Esophagus muscularis mucosa (tissue), 4 donors: ENCODE measurements around the gene CTSW. TPM values are rescaled to one million over a fixed set of nuclear protein-coding genes. Genes with fewer than 3 reads are reported as not detected.

Experiments
- DNase-seq: peaks from one replicate; pipeline ENCODE4 v3.0.0-alpha.2; 2017; ENCODE audit errors: extremely low spot score
- H3K27ac ChIP-seq, 4 donors: fragments of 200-600 bp; sonication (generic); replicated peaks in 1 of 4; 1 replicate in 3 of 4; 2 replicates in 1 of 4; pipeline ENCODE4 v1.5.1; 2016 to 2019; ENCODE audit warnings: mild to moderate bottlenecking in 1 of 4
- H3K27me3 ChIP-seq, 4 donors: fragments of 200-600 bp; sonication (generic); one replicate each; pipeline versions ENCODE4 v1.5.1 to v1.6.0; 2016 to 2019
- H3K36me3 ChIP-seq, 4 donors: fragments of 200-600 bp; sonication (generic); one replicate each; pipeline ENCODE4 v1.5.1; 2016 to 2019
- H3K4me1 ChIP-seq, 4 donors: fragments of 200-600 bp; sonication (generic); one replicate each; pipeline ENCODE4 v1.5.1; 2016 to 2019
- H3K4me3 ChIP-seq, 4 donors: fragments of 200-600 bp; sonication (generic); 1 replicate in 2 of 4; 2 replicates in 2 of 4; pipeline ENCODE4 v1.5.1; 2016 to 2019; ENCODE audit warnings: mild to moderate bottlenecking in 4 of 4, moderate library complexity in 1 of 4
- H3K9me3 ChIP-seq, 4 donors: fragments of 200-600 bp; sonication (generic); 1 replicate in 3 of 4; 2 replicates in 1 of 4; pipeline ENCODE4 v1.5.1; 2016 to 2019
- CTCF ChIP-seq, 3 experiments: fragments of 200-600 bp in 2 of 3; fragments of 450-650 bp in 1 of 3; sonication (generic) in 2 of 3; IDR thresholded peaks; one replicate each; pipeline ENCODE4 v1.5.1; 2017 to 2019; ENCODE audit warnings: antibody characterized with exemption in 3 of 3, mild to moderate bottlenecking in 2 of 3, moderate library complexity in 1 of 3
- EP300 ChIP-seq: sonication (generic); formaldehyde crosslinking; IDR thresholded peaks from one replicate; pipeline ENCODE4 v1.6.1; 2017; ENCODE audit warnings: antibody characterized with exemption
- POLR2A ChIP-seq: fragments of 450-650 bp; IDR thresholded peaks from one replicate; pipeline ENCODE4 v1.6.1; 2017; ENCODE audit warnings: antibody characterized with exemption, moderate library complexity, mild to moderate bottlenecking, low read depth
- POLR2AphosphoS5 ChIP-seq, 2 donors: sonication (generic); formaldehyde crosslinking; IDR thresholded peaks; one replicate each; pipeline ENCODE4 v1.6.1; 2017; ENCODE audit warnings: antibody characterized with exemption in 2 of 2
- WGBS: methylation state at CpG from one replicate; pipeline ENCODE4 v1.1.5; 2018; 5-methylcytosine and 5-hydroxymethylcytosine counted together
- intact Hi-C: fragments of 100-400 bp; cut with DNase I; formaldehyde crosslinking; loops from one replicate; pipeline ENCODE4 v1.15.1; 2023
- total RNA-seq, 4 donors: library from RNA; depleted of rRNA; stranded (reverse); fragments of >200 nt; gene quantifications; one replicate each; pipeline versions ENCODE4 v1.1.0 to v1.2.1, GENCODE V29; 2016

The CTSW gene
- total RNA-seq, 4 donors from 2014 or later: 0.83 to 2.7 (median 1.5) TPM

- WGBS: 23% methylated on average over 13 of the region's 14 CpGs
- Histone ChIP-seq H3K4me1 (peaks cover 36 to 48% (median 43%) of the 10 kb centered on the region in 4 donors), H3K4me3 (no peak overlapping the region)
Measured at GRCh38 chr11:65911682-65912568, 32.3 kb downstream of the CTSW start.

GRCh38 chr11:65912845-65913244, 33.2 kb downstream of the CTSW start:
- Histone ChIP-seq H3K4me1 (peaks cover 45 to 57% (median 52%) of the 10 kb centered on the region in 4 donors), H3K27me3 (no peaks in the 10 kb centered on the region), H3K4me3 (no peak overlapping the region), H3K36me3 (peaks cover 0 to 9% (median 0%) of the 10 kb centered on the region in 4 donors), H3K27ac (peak overlapping the region in 1 of 4 donors; percentile 13), H3K9me3 (no peaks in the 10 kb centered on the region)
- intact Hi-C loops: no loop called here
- WGBS: 27% methylated on average over 3 of the region's 4 CpGs
- TF ChIP-seq EP300: no peak
- no peak for TF ChIP-seq CTCF (IDR thresholded peaks at IDR 0.05)
- TF ChIP-seq POLR2A: no peak
- no peak for TF ChIP-seq POLR2AphosphoS5 (IDR thresholded peaks at IDR 0.05)
- no peak for DNase-seq

More at GRCh38 chr11:65911682-65912568, 32.3 kb downstream of the CTSW start:
- no peak for DNase-seq
- intact Hi-C loops: no loop called here
- H3K27ac ChIP-seq: no peak overlapping the region
- TF ChIP-seq EP300: no peak
- TF ChIP-seq POLR2AphosphoS5 (IDR thresholded peaks at IDR 0.05): peak; percentile 51 to 63
- peak in 2 of 3 experiments; percentile 40 for TF ChIP-seq CTCF (IDR thresholded peaks at IDR 0.05)
- peaks cover 0 to 2% (median 0%) of the 10 kb centered on the region in 4 donors for H3K36me3 ChIP-seq
- no peaks in the 10 kb centered on the region for H3K9me3 ChIP-seq
- H3K27me3 ChIP-seq: no peaks in the 10 kb centered on the region

DNA sequence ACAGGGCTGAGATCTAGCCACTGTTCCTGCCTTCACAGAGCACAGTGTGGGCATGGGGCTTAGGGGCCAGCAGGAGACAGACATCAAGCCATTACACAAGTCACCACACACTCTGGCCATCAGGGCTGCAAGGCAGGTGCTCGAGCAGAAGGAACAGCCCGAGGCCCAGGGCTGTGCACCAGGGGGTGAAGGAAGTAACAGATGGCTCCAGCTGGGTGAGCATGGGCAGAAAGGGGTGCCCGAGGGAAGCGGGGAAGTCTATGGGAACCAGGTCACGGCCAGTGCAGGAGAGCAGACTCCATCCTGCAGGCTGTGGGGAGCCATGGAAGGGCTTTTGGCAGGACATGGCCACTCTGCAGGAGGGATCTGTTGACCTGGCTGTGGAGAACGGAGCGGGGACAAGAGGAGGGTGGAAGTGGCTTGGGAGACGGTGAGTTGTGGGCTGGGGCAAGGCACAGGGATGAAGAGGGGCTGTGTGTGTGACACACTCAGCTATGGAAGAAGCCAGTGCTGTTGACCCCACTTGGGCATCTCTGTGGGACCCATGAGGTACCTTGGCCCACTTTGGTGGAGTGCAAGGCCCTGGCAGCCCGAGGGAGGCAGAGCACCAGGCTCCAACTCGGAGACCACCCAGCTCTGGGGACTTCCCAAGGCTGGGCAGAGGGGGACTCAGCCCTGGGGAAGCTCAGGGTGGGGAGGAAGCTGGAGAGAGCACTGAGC, 35.6 kb downstream of the CTSW start:
- no peaks in the 10 kb centered on the region for H3K9me3 ChIP-seq
- intact Hi-C loops: no loop called here
- peak overlapping the region; percentile 16 to 27 (median 19) for H3K4me3 ChIP-seq
- peaks cover 51 to 70% (median 64%) of the 10 kb centered on the region in 4 donors for H3K4me1 ChIP-seq
- no peaks in the 10 kb centered on the region for H3K27me3 ChIP-seq
- DNase-seq: no peak
- peaks cover 0 to 9% (median 0%) of the 10 kb centered on the region in 4 donors for H3K36me3 ChIP-seq
- H3K27ac ChIP-seq: peak overlapping the region; percentile 91 to 99 (median 94)
- TF ChIP-seq EP300 (no peak), POLR2A (no peak), CTCF (IDR thresholded peaks at IDR 0.05) (no peak), POLR2AphosphoS5 (IDR thresholded peaks at IDR 0.05) (no peak)
- 80% methylated on average over 8 of the region's 10 CpGs for WGBS

DNA sequence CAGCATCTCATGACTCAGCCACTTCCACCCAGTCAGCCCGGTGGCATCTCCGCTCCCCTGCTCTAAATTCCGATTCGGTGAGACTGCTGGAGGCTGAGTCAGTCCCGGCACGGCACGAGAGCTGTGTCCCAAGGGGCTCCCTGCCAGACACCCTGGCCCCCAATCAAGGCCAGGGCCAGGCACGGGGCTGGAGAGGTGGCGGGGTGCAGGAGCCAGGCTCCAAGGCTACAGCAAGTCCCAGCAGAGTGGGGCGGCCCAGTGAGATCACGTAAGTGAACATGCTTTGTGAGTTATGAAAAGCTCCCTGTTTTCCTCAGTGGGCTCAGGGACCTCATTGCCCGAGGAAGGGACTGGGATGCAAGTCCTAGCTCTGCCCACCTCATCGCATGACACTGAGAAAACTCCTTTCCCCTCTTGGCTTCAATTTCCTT, 36.2 kb downstream of the CTSW start:
- intact Hi-C loops: no loop called here
- DNase-seq: no peak
- peaks cover 57 to 76% (median 69%) of the 10 kb centered on the region in 4 donors for H3K4me1 ChIP-seq
- no peak for TF ChIP-seq EP300
- TF ChIP-seq CTCF (IDR thresholded peaks at IDR 0.05): no peak
- no peak for TF ChIP-seq POLR2A
- TF ChIP-seq POLR2AphosphoS5 (IDR thresholded peaks at IDR 0.05): peak; percentile 88 to 91
- WGBS: 26% methylated on average over 6 of the region's 13 CpGs
- peaks cover 0 to 10% (median 2%) of the 10 kb centered on the region in 4 donors for H3K36me3 ChIP-seq
- peak overlapping the region; percentile 91 to 99 (median 94) for H3K27ac ChIP-seq
- H3K27me3 ChIP-seq: no peaks in the 10 kb centered on the region
- no peaks in the 10 kb centered on the region for H3K9me3 ChIP-seq
- peak overlapping the region; percentile 16 to 27 (median 19) for H3K4me3 ChIP-seq
